Ureter (tissue), 1 donor: ENCODE results near the gene MSRB1. TPM values are rescaled to one million over a fixed set of nuclear protein-coding genes. Genes with fewer than 3 reads are reported as not detected.

Source experiments
- DNase-seq: peaks from one replicate; pipeline ENCODE4 v3.0.0-alpha.2; 2020; ENCODE audit warnings: low spot score
- total RNA-seq: library from RNA; stranded (reverse); gene quantifications from one replicate; pipeline ENCODE4 v1.2.4, GENCODE V29; 2023
- donor health status: DM: yes; HTN: yes; CAD: no.

MSRB1 gene
- total RNA-seq, 1 donor from 2014 or later: 27.2 TPM

GRCh38 chr16:1918351-1919326 is 24.4 kb downstream of the MSRB1 start, which contains the start of gene HS3ST6:
HS3ST6 (minus strand) TSS chr16:1918415; CDS start chr16:1918323, 92 bp downstream.
- DNase-seq: no peak

- DNase-seq: no peak
These were observed 25.2 kb downstream of the MSRB1 start for GRCh38 chr16:1917665-1918350.

GRCh38 chr16:1917056-1917664 is 25.8 kb downstream of the MSRB1 start:
- no peak for DNase-seq

- no peak for DNase-seq
These were observed 26.4 kb downstream of the MSRB1 start for GRCh38 chr16:1916640-1916990.

GRCh38 chr16:1915732-1916639 is 27.0 kb downstream of the MSRB1 start:
- DNase-seq: no peak

GRCh38 chr16:1914988-1915387 is 28.0 kb downstream of the MSRB1 start:
- DNase-seq: no peak

GRCh38 chr16:1914084-1914608 is 28.9 kb downstream of the MSRB1 start:
- DNase-seq: no peak

- peak; percentile 84 for DNase-seq
These were observed 29.5 kb downstream of the MSRB1 start for GRCh38 chr16:1913327-1914083.

GRCh38 chr16:1912215-1912543 is 30.8 kb downstream of the MSRB1 start:
- DNase-seq: no peak

GRCh38 chr16:1911467-1912214 is 31.4 kb downstream of the MSRB1 start:
- DNase-seq: no peak

GRCh38 chr16:1909561-1910231 is 33.3 kb downstream of the MSRB1 start:
- no peak for DNase-seq

GRCh38 chr16:1908983-1909382 is 34.0 kb downstream of the MSRB1 start:
- DNase-seq: no peak

- DNase-seq: no peak
These were observed 34.8 kb downstream of the MSRB1 start for GRCh38 chr16:1908184-1908583.

GRCh38 chr16:1907226-1907860 is 35.7 kb downstream of the MSRB1 start:
- no peak for DNase-seq

GRCh38 chr16:1906846-1907165 is 36.2 kb downstream of the MSRB1 start:
- DNase-seq: no peak

GRCh38 chr16:1906055-1906845 is 36.7 kb downstream of the MSRB1 start:
- no peak for DNase-seq

- no peak for DNase-seq
These were observed 38.9 kb downstream of the MSRB1 start for GRCh38 chr16:1903845-1904840.
